Measurements from ENCODE around the gene ITGB6. TPM values are rescaled to one million over a fixed set of nuclear protein-coding genes. Genes with fewer than 3 reads are reported as not detected.

The ITGB6 gene
- total RNA-seq, 4 donors from 2014 or later: 0.59 to 1.5 TPM; not detected in 2

DNA sequence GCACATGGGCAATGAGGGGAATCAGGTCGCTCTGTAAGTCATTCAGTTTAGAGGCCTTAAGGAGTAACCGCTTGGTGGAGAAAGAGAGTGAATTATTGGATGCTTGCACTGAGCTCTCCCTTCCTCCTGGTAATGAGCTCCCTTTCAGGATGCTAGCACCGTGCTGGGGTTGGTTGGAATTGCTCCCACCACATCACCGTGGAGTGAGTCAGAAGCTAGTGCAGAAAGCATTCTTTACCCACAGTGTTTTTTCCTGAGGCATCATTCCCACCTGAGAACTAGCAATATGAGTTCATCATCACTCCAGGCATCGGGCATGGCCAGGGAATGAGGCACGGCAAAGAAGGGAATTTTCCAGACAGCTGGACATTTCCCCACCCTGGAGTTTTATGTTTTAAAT, 57.6 kb downstream of the ITGB6 start:
- H3K36me3 ChIP-seq: no peaks in the 10 kb centered on the region
- no peaks in the 10 kb centered on the region for H3K9me3 ChIP-seq
- no peak for DNase-seq
- no peaks in the 10 kb centered on the region for H3K4me1 ChIP-seq
- no peaks in the 10 kb centered on the region for H3K27me3 ChIP-seq
- intact Hi-C loops (cut with DNase I; ENCODE audit: low total_unique reads): no loop called here
- H3K27ac ChIP-seq: peak overlapping the region; percentile 57 to 64
- no peak for TF ChIP-seq POLR2A (IDR thresholded peaks at IDR 0.05)
- TF ChIP-seq, protein P1, sequence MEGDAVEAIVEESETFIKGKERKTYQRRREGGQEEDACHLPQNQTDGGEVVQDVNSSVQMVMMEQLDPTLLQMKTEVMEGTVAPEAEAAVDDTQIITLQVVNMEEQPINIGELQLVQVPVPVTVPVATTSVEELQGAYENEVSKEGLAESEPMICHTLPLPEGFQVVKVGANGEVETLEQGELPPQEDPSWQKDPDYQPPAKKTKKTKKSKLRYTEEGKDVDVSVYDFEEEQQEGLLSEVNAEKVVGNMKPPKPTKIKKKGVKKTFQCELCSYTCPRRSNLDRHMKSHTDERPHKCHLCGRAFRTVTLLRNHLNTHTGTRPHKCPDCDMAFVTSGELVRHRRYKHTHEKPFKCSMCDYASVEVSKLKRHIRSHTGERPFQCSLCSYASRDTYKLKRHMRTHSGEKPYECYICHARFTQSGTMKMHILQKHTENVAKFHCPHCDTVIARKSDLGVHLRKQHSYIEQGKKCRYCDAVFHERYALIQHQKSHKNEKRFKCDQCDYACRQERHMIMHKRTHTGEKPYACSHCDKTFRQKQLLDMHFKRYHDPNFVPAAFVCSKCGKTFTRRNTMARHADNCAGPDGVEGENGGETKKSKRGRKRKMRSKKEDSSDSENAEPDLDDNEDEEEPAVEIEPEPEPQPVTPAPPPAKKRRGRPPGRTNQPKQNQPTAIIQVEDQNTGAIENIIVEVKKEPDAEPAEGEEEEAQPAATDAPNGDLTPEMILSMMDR (IDR thresholded peaks at IDR 0.05): no peak
- no peak overlapping the region for H3K4me3 ChIP-seq

DNA sequence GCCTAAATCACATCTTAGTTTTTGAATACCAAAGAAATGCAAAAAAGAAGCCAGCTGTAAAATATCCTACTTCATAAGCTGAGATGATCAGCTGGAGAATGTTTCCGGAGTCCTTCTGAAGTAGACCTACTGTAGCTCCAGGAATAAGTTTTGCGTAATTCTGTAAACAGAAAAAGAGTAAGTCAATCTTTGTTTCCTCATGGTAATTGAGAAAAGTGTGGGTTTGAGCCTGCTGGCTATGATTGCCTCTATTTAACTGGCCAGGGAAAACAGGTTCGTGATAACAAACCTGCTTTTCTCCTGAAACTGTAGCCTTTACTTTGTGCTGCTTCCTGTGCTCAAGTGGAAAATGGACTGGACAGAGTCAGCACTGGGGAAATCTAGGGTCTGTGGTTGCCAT, 58.2 kb downstream of the ITGB6 start:
- TF ChIP-seq POLR2A (IDR thresholded peaks at IDR 0.05): no peak
- TF ChIP-seq, protein P1 (IDR thresholded peaks at IDR 0.05): no peak
- H3K4me3 ChIP-seq: no peak overlapping the region
- H3K36me3 ChIP-seq: no peaks in the 10 kb centered on the region
- no peaks in the 10 kb centered on the region for H3K27me3 ChIP-seq
- intact Hi-C loops (cut with DNase I; ENCODE audit: low total_unique reads): no loop called here
- no peak for DNase-seq
- H3K9me3 ChIP-seq: no peaks in the 10 kb centered on the region
- no peaks in the 10 kb centered on the region for H3K4me1 ChIP-seq
- H3K27ac ChIP-seq: peak overlapping the region; percentile 57 to 64

DNA sequence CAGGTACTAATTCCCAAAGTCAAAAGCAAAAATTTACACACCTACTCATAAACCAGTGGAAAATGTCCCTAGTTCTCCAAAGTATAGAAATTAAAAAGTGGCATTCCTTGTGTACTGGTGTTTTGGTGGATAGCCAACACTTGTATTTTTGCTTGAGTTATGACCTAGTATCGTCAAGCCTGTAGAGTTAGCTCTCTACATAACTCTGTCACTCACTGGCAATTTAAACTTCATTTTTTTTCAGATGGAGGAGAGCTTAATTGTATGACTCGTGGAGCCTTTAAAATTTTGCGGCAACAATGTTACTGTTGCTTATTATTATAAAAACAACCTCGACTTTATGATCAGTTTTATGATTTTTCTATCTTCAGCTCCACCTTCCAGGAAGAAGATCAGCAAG, 58.7 kb downstream of the ITGB6 start:
- DNase-seq: no peak
- Histone ChIP-seq H3K4me3 (no peak overlapping the region), H3K36me3 (no peaks in the 10 kb centered on the region), H3K9me3 (no peaks in the 10 kb centered on the region), H3K27ac (peak overlapping the region; percentile 57 to 64), H3K4me1 (no peaks in the 10 kb centered on the region), H3K27me3 (no peaks in the 10 kb centered on the region)
- no peak for TF ChIP-seq POLR2A (IDR thresholded peaks at IDR 0.05)
- TF ChIP-seq, protein P1 (IDR thresholded peaks at IDR 0.05): no peak
- intact Hi-C loops (cut with DNase I; ENCODE audit: low total_unique reads): no loop called here

DNA sequence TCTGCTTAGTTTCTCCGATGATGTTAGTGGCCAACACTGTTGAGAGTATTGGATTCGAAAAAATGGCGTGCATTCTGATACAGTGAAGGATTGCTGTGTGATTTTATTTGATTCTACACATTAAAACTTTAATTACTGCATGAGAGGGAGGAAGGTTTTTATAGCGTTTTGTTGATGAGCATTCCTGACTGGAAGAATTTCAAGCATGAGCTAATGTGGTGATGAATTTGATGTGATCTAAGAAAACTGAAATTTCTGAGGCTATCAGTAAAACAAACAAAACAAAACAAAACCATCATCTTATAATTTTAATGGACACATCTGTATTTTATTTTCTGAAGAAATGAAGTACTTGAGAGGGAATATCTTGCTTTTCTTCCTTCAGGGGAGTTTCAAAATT, 59.6 kb downstream of the ITGB6 start:
- intact Hi-C loops (cut with DNase I; ENCODE audit: low total_unique reads): no loop called here
- no peaks in the 10 kb centered on the region for H3K9me3 ChIP-seq
- no peaks in the 10 kb centered on the region for H3K36me3 ChIP-seq
- TF ChIP-seq POLR2A (IDR thresholded peaks at IDR 0.05): no peak
- TF ChIP-seq, protein P1 (IDR thresholded peaks at IDR 0.05): no peak
- H3K27ac ChIP-seq: peak overlapping the region; percentile 43 to 64
- no peak for DNase-seq
- no peak overlapping the region for H3K4me3 ChIP-seq
- no peaks in the 10 kb centered on the region for H3K4me1 ChIP-seq
- no peaks in the 10 kb centered on the region for H3K27me3 ChIP-seq

DNA sequence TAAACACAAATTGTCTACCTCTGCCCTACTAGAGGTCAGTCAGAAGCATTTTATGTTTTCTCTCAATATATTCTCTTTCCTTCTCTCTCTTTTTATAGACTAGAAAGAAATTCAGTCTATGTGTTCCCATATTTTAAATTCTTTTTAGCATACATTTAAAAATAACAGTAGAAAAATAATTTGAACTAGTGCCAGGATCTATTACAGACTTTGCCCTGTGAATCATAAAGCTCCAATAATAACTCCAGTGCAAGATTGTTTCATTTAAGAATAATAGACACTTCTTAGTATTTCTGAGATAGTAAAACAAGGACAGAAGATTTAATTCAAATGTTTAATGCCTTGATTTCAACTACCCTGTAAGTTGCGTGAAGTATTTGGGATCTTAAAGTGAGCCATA, 60.1 kb downstream of the ITGB6 start:
- no peak overlapping the region for H3K4me3 ChIP-seq
- no peaks in the 10 kb centered on the region for H3K9me3 ChIP-seq
- no peak for DNase-seq
- H3K27me3 ChIP-seq: no peaks in the 10 kb centered on the region
- TF ChIP-seq POLR2A (IDR thresholded peaks at IDR 0.05): no peak
- TF ChIP-seq, protein P1 (IDR thresholded peaks at IDR 0.05): no peak
- H3K36me3 ChIP-seq: no peaks in the 10 kb centered on the region
- H3K27ac ChIP-seq: peak overlapping the region; percentile 43 to 64
- no peaks in the 10 kb centered on the region for H3K4me1 ChIP-seq
- intact Hi-C loops (cut with DNase I; ENCODE audit: low total_unique reads): no loop called here

Data from uterus (tissue), 4 donors.